Measurements from ENCODE around the gene SLC9A3.

The SLC9A3 gene

GRCh38 chr5:538801-539468 lies 14.7 kb upstream of the SLC9A3 start:
- DNase-seq (ENCODE audit: low spot score): no peak

DNA sequence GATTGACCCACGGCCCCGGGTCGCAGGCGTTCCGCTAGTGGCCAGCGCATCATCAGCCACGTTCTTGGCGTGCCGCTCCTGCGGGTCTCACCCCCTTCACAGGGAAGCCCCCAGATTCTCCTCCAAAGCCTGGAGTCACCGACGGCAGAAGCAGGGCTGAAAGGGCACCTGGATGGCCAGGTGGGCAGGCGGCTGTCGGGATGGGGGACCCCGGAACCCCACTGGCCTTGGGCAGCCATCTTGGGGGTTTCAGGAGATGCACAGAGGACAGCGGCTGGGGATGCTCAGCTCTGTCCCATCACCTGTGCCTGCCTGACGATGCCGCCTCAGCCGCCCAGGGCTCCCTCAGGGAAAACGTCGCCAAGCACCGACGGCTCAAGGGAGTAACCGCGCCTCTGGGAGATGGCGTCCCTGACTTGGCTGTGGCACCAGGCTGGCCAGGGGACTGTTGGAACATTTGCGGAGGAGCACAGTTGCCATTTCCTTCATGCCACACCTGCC lies 14.1 kb upstream of the SLC9A3 start:
- no peak for DNase-seq (ENCODE audit: low spot score)

DNA sequence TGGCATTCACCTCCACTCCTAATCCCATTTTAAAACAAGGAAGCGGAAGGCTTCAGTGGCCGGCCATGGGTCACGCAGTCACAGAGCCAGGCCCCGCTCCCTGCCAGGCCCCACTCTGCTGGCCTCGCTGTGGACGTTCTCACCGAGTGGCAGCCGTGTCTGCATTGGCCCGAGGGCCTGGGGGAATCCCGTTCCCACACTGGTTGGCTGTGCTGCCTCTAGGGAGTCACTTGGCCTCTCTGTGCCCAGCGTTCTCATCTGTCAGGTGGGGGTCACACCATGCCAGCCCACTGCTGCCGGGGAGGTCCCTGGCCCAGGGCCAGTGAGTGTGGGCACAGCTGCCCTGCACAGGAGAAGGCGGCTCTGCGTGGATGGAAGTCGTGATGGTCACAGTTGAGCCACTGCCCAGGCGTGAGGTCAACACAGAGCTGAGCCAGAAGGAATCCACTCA lies 13.4 kb upstream of the SLC9A3 start:
- DNase-seq (ENCODE audit: low spot score): no peak

GRCh38 chr5:537098-537497 lies 12.8 kb upstream of the SLC9A3 start:
- DNase-seq (ENCODE audit: low spot score): no peak

DNA sequence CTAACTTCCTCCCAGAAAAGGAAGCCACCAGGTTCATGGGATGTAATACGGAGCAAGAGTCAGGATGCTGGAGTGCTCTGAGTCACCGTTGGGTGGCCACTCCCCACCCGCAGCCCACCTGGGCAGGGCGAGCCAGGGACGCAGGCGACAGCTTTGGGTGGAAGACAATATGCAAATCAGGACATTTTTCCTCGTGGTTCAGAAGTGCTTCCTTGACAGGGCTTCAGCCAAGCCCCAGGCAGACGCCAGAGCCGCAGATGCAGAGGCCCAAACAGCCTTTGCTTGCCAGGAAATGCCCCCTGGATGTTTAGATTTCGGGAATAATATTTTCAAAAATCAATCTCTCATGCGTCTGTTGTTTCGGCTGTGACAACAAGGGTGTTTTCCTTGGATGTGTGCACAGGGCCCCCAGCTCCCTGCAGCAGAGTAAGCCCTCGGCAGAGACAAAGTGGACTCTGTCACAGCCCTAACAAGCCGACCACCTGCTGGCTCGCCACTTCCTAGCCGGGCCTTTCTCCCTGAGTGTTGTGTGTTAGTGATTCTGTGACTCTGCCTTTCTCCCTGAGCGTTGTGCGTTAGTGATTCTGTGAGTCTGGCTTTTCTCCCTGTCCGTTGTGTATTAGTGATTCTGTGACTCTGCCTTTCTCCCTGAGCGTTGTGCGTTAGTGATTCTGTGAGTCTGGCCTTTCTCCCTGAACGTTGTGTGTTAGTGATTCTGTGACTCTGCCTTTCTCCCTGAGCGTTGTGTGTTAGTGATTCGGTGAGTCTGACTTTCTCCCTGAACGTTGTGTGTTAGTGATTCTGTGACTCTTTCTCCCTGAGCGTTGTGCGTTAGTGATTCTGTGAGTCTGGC lies 11.8 kb upstream of the SLC9A3 start:
- DNase-seq (ENCODE audit: low spot score): no peak

GRCh38 chr5:534743-535671 lies 10.8 kb upstream of the SLC9A3 start:
- no peak for DNase-seq (ENCODE audit: low spot score)

DNA sequence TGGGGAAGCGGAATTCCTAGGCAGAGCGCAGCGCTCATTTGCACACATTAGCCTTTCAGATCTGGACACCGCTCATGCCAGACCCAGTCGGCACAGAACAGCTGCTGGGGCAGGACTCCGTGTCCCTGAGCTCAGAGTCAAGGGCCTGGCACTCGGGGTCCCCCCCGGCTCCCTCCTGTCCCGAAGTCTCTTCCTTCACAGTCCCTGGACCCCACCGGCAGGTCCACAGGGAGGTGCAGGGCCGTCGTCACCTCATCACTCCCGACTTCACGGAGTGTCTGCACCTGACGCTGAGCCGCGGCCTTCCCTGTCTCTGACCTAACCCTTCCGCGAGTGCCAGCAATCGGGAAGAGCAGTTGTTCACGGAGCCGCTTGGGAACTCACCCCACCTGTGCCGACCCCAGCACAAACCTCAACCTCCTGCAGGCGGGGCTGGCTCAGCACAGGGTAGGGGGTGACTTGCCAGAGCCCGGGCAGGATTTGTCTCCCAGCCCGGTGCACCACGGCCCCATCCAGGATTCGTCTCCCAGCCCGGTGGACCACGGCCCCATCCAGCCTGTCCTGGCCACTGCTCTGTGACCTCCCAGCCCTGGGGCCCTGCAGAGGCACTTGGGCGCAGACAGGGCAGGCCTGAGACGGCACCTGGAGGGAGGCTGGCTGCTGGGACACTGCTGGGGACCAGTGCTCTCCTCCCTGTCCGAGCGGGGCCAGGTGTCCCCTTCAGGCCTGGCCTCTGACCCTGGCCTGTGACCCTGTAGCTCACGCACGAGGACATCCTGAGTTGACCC lies 9.9 kb upstream of the SLC9A3 start:
- no peak for DNase-seq (ENCODE audit: low spot score)

- DNase-seq (ENCODE audit: low spot score): no peak
Measured at GRCh38 chr5:533243-533954, 9.2 kb upstream of the SLC9A3 start.

DNA sequence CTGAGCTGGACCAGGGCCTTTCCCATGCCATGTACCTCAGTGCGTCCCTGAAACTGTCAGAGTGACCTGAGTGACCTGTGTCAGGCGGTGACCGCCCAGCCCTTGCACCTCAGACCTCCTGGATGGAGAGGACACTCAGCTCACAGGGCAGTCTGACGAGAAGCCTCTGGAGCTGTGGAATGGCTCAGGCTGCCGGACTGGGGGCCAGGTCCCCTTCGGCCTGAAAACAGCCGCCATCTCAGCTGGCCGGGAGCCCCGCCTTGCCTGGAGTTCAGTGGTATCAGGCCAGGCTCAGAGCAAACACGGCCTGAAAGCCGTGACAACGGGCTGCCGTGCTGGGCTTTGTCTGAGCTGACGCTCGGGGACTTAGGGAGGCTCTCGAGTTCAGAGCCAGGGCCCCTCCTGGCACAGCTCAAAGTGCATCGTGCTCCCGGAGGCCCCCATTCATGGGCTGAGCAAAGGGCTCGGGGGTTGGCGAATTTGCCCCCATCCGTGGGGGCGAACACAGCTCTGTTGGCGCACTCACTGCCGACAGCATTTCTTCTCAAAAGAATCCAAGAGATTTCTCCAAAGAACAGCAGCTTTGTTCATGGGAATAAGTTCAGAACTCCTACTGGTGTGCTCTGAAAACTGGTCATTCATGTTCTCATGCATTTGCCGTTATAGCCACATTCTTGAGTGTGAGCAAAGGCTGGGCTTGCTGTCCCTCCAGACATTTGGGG lies 8.4 kb upstream of the SLC9A3 start:
- DNase-seq (ENCODE audit: low spot score): no peak

DNA sequence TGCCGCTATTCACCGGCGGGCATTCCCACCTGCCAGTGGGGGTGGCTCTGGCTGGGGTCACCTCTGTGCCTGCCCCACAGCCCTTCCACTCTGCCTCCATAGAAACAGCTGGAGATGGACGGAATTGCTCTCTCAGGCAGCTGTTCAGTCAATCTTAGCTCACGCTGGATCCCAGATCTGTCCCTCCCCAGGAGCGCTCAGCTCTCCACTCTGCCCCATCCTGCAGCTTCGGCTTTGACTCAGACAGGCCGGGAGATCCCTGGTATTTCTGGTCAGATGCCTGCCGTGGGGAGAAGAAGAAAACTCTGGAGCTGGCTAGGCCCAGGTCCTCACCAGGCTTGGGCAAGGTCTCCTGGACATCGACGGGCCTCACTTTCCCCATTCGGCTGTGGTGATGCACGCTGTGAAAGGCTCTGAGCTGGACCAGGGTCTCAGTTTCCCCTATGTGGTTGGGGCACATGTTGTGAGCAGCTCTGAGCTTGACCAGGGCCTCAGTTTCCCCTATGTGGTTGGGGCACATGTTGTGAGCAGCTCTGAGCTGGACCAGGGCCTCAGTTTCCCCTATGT lies 7.6 kb upstream of the SLC9A3 start:
- DNase-seq (ENCODE audit: low spot score): no peak

DNA sequence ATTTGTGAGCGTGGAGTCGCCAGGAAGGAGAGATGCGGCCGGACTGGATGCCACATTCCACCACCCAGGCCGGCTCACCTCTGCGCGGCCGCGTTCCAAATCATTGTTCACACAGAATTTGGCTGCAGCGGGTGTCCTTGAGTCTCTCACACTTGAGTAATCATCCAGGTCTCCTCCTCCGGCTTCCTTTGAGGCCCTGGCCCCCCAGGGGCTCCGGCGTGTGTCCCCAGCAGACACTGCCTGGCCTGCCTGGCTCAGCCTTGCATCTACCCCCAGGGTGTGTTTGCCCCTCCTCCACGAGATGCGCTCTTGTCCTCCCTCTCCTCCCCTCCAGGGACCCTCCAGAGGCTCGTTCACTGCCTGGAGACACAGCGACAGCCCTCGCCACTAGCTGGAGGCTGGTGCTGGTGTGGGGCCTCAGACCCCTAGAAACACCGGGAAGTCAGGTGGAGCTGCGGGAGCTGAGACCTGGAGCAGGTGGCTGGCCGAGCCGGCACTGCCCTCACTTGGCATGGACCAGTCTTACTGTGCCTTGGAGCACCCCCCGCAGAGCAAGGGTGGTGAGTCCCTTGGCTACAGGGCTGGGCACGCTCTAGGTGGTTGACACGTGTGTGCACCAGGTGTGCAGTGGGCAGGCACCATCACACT lies 7.0 kb upstream of the SLC9A3 start:
- DNase-seq (ENCODE audit: low spot score): no peak

- DNase-seq (ENCODE audit: low spot score): no peak
Measured at GRCh38 chr5:530001-530955, 6.0 kb upstream of the SLC9A3 start.

DNA sequence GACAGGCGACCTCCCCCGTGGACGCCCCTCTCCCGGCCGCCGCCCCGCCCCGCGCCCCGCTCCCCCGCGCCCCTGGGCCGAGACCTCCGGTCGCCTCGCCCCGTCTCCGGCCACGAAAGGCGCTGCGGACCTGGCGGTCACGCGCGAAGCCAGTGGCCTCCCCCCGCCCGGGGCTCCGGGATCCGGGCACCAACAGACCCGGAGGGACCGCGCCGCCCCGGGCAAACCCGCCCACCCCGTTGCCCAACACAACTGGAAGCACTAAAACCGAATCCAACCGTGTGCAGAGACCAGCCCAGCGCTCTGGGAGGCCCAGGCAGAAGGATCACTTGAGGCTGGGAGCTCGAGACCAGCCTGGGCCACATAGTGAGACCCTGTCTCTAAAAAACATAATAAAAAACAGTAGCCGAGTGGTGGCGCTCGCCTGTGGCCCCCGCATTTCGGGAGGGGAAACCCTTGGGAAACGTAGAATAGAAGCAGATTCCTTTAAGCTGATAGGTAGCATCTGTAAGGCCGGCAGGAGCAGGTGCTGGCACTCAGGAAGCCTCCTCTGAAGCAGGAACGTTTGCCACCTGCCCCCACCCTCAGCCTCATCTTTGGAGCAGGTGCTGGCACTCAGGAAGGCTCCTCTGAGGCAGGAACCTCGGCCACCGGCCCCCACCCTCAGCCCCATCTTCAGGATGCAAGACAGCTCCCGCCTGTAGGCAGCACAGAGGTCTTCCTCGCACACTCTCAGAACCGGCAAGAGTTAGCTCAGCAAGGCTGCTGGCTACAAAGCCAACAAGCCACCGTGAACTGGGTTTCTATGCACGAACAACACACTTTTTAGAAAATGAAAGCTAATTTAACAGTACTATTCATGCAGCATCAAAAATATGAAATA lies 4.6 kb upstream of the SLC9A3 start:
- no peak for DNase-seq (ENCODE audit: low spot score)

- no peak for DNase-seq (ENCODE audit: low spot score)
Measured at GRCh38 chr5:527646-528628, 3.7 kb upstream of the SLC9A3 start.

DNA sequence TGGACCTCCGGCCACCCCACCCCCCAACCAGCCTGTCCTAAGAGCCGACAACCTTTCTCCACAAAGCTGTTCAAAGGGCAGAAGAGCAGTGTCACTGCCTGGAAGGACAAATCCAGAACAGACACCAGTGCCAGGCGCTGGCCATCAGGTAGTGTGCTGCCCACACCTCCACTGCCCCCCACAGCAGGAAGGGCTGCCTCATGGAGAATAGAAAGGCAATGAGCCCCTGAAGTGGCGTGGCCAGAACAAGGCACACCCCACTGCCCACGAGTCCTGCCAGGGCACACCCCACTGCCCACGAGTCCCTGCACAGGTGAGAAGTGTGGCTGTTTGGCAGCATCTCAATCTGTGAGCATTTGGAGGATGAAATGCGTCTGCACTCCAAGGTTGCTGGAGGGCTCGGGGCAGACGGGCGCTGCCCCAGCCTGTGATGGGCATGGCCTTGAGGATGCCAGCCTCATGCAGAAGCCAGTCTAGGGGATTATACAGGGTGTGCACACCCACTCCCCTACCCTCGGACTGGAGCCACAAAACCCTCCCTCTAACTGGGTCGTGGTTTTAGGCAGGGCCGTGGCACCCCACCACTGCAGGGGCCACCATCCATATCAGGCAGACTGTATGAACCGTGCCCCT lies 2.3 kb upstream of the SLC9A3 start:
- DNase-seq (ENCODE audit: low spot score): no peak
